Metanephros (tissue), 2 donors: ENCODE data around the gene LENG9. TPM values are rescaled to one million over a fixed set of nuclear protein-coding genes. Genes with fewer than 3 reads are reported as not detected.

Experiments used
- small RNA-seq: library from RNA; depleted of rRNA; stranded (forward); fragments of <200 nt; gene quantifications from one replicate; pipeline ENCODE3, GENCODE V24; 2014; ENCODE audit warnings: low replicate concordance
- total RNA-seq: library from RNA; depleted of rRNA; stranded (reverse); fragments of >200 nt; gene quantifications from one replicate; pipeline ENCODE4 v1.2.3, GENCODE V29; 2014

LENG9 gene
- total RNA-seq, result 2.9 TPM

GRCh38 chr19:54463531-54464043 is at the start of gene LENG9:
Gene LENG9 (minus strand): TSS chr19:54463778. CDS start chr19:54463526, 252 bp downstream.

GRCh38 chr19:54502518-54503048 is 39.0 kb upstream of the LENG9 start, which contains the start of gene LAIR2:
Gene LAIR2 (plus strand): TSS chr19:54502831. CDS start chr19:54502919, 88 bp downstream.

GRCh38 chr19:54473071-54473891 is 9.7 kb upstream of the LENG9 start, which contains the start of gene CDC42EP5:
Gene CDC42EP5 (minus strand): TSS chr19:54473296. CDS start chr19:54465547, 7,749 bp downstream.

GRCh38 chr19:54448774-54449700 is 14.5 kb downstream of the LENG9 start, which contains the start of gene LENG8:
Gene LENG8 (plus strand): TSS chr19:54449199. CDS start chr19:54451345, 2,146 bp downstream.

GRCh38 chr19:54415208-54415900 is 48.2 kb downstream of the LENG9 start, which contains the start of gene TTYH1:
Gene TTYH1 (plus strand): TSS chr19:54415464. CDS start chr19:54415553, 89 bp downstream.

Small RNA genes lying within 50 kb of the gene (small RNA-seq; reads per million reads assigned to genes)
- gene AC245884.3, result not detected

Other genes starting within 250 kb of the LENG9 start
- 18.0 TPM for gene LILRB3, start 240.8 kb downstream of the LENG9 start, total RNA-seq
- 3.3 TPM for gene LILRA6, start 221.0 kb downstream of the LENG9 start, total RNA-seq
- 4.0 TPM for gene LILRB5, start 206.5 kb downstream of the LENG9 start, total RNA-seq
- gene LILRB2, start 182.7 kb downstream of the LENG9 start, total RNA-seq, result 4.2 TPM
- gene LILRA5, start 150.6 kb downstream of the LENG9 start, total RNA-seq, result 6.1 TPM
- 0.82 TPM for gene LILRA4, start 124.6 kb downstream of the LENG9 start, total RNA-seq
- 13.8 TPM for gene LAIR1, start 98.8 kb downstream of the LENG9 start, total RNA-seq
- 3.2 TPM for gene TTYH1, start 48.3 kb downstream of the LENG9 start, total RNA-seq
- 98.2 TPM for gene LENG8, start 14.6 kb downstream of the LENG9 start, total RNA-seq
- gene CDC42EP5, start 9.5 kb upstream of the LENG9 start, total RNA-seq, result 35.3 TPM
- gene LAIR2, start 39.1 kb upstream of the LENG9 start, total RNA-seq, result not detected
- gene LILRA2, start 110.0 kb upstream of the LENG9 start, total RNA-seq, result 1.1 TPM
- 1.1 TPM for gene LILRA1, start 129.9 kb upstream of the LENG9 start, total RNA-seq
- gene LILRB1, start 166.7 kb upstream of the LENG9 start, total RNA-seq, result 3.4 TPM
- gene LILRB4, start 199.2 kb upstream of the LENG9 start, total RNA-seq, result 2.9 TPM